K562 (cell line): ENCODE data around the gene FOXJ3. TPM values are rescaled to one million over a fixed set of nuclear protein-coding genes. Genes with fewer than 3 reads are reported as not detected.

Experiments used
- ATAC-seq: fragments of 200-7000 bp; cut with Tn5 transposase; 3 replicates; pipeline ENCODE4 v1.9.1; 2020; ENCODE audit warnings: moderate library complexity
- BruUV-seq: library from RNA; stranded (reverse); fragments of 400-500 nt; replicated peaks from 2 replicates; lab custom pipeline; 2021; lab: Mats Ljungman, UMichigan
- CTCF ChIA-PET: fragments of 300-600 bp; formaldehyde crosslinking; extraction: SDS; loops from one replicate; lab custom pipeline; 2021; ENCODE audit warnings: low intra/inter-chr PET ratio; lab: Yijun Ruan, JAX
- POLR2A ChIA-PET: fragments of 300-600, 350-650 bp; sonication (Branson Sonifier 250); formaldehyde crosslinking; extraction: SDS; loops from one replicate; lab custom pipeline; 2021; ENCODE audit warnings: antibody characterized with exemption, inconsistent platforms; lab: Yijun Ruan, JAX
- DNase-seq, 4 experiments: peaks; one replicate each; pipeline versions ENCODE4 v3.0.0 to v3.0.0-alpha.2; 2011 to 2018; ENCODE audit warnings: low spot score in 3 of 4, mixed read lengths in 3 of 4; ENCODE audit errors: extremely low read depth in 1 of 4
- FAIRE-seq: peaks from 2 replicates; lab custom pipeline; 2011; peaks lifted over from hg19 to GRCh38; lab: Jason Lieb, UNC
- H2AFZ ChIP-seq: 2 replicates; pipeline ENCODE4 v1.6.0; 2011; ENCODE audit warnings: low read depth, low read length, control low read depth, inconsistent platforms
- H3K27ac ChIP-seq: fragments of 200-600 bp; 3 replicates; pipeline ENCODE4 v1.8.0; 2011; ENCODE audit warnings: low read depth, mild to moderate bottlenecking, control low read depth, inconsistent platforms, low read length, moderate library complexity, mixed read lengths; ENCODE audit errors: extremely low read depth
- H3K27me3 ChIP-seq, 2 experiments: fragments of 300-600 bp in 1 of 2; 2 replicates in 1 of 2; 3 replicates in 1 of 2; pipeline versions ENCODE4 v1.6.0 to v1.8.0; 2011; ENCODE audit warnings: inconsistent platforms in 2 of 2, low read length in 2 of 2, mild to moderate bottlenecking in 1 of 2, mixed read lengths in 1 of 2, moderate library complexity in 1 of 2; ENCODE audit not compliant: control insufficient read depth in 2 of 2, insufficient read depth in 2 of 2
- H3K36me3 ChIP-seq: fragments of 300-600 bp; 3 replicates; pipeline ENCODE4 v1.8.0; 2011; ENCODE audit warnings: mild to moderate bottlenecking, low read length, inconsistent platforms; ENCODE audit not compliant: control insufficient read depth, insufficient read depth
- H3K4me1 ChIP-seq, 2 experiments: fragments of 200-600 bp in 1 of 2; replicated peaks in 1 of 2; 2 replicates in 1 of 2; 3 replicates in 1 of 2; pipeline versions ENCODE4 v1.5.1 to v1.8.0; 2011; ENCODE audit warnings: inconsistent platforms in 2 of 2, low read length in 2 of 2, mild to moderate bottlenecking in 1 of 2, mixed read lengths in 1 of 2, moderate library complexity in 1 of 2; ENCODE audit not compliant: control insufficient read depth in 2 of 2, insufficient read depth in 2 of 2
- H3K4me2 ChIP-seq: 2 replicates; pipeline ENCODE4 v1.6.1; 2011; ENCODE audit warnings: low read length, control low read depth, inconsistent platforms, mixed read lengths; ENCODE audit not compliant: insufficient read depth
- H3K4me3 ChIP-seq: fragments of 200-600 bp; sonication (generic), shearing (Covaris generic); 2 replicates; pipeline ENCODE4 v1.5.1; 2016; ENCODE audit warnings: control low read depth, inconsistent platforms
- H3K79me2 ChIP-seq: fragments of 200-600 bp; 3 replicates; pipeline ENCODE4 v1.8.0; 2011; ENCODE audit warnings: low read length, inconsistent platforms; ENCODE audit not compliant: control insufficient read depth, insufficient read depth
- H3K9ac ChIP-seq, 2 experiments: 2 replicates each; pipeline versions ENCODE4 v1.6.0 to v1.6.1; 2011; ENCODE audit warnings: low read depth in 2 of 2, low read length in 2 of 2, control low read depth in 1 of 2, inconsistent platforms in 1 of 2, mild to moderate bottlenecking in 1 of 2, mixed read lengths in 1 of 2; ENCODE audit not compliant: insufficient read depth in 1 of 2
- H3K9me1 ChIP-seq: one replicate; pipeline ENCODE4 v1.6.0; 2011; ENCODE audit warnings: inconsistent platforms, mild to moderate bottlenecking, low read length, moderate library complexity; ENCODE audit not compliant: control insufficient read depth, insufficient read depth
- H3K9me3 ChIP-seq: replicated peaks from 2 replicates; pipeline ENCODE4 v1.5.1; 2011; ENCODE audit warnings: low read depth, low read length, inconsistent platforms; ENCODE audit not compliant: control insufficient read depth, insufficient read depth
- H4K20me1 ChIP-seq: replicated peaks from 2 replicates; pipeline ENCODE4 v1.6.1; 2011; ENCODE audit warnings: low read length, inconsistent platforms, mixed read lengths; ENCODE audit not compliant: control insufficient read depth, insufficient read depth
- NONO ChIP-seq, 2 experiments: fragments of 200-400 bp in 1 of 2; fragments of 450-650 bp in 1 of 2; formaldehyde crosslinking in 1 of 2; IDR thresholded peaks; 2 replicates each; pipeline ENCODE4 v1.6.1; 2017; ENCODE audit warnings: low read depth in 2 of 2, mild to moderate bottlenecking in 2 of 2, moderate library complexity in 2 of 2, low read length in 1 of 2
- PRMT5 ChIP-seq: sonication (generic); formaldehyde crosslinking; IDR thresholded peaks from 2 replicates; pipeline ENCODE4 v1.5.0; 2020; ENCODE audit warnings: missing genetic modification reagents
- RBFOX2 ChIP-seq: fragments of 200-400 bp; formaldehyde crosslinking; IDR thresholded peaks from 2 replicates; pipeline ENCODE4 v1.6.1; 2017; ENCODE audit warnings: low read depth, mild to moderate bottlenecking, low read length, moderate library complexity
- TAF1 ChIP-seq: IDR thresholded peaks from 2 replicates; pipeline ENCODE4 v1.6.1; 2011; ENCODE audit warnings: mild to moderate bottlenecking, low read length, moderate library complexity; ENCODE audit not compliant: insufficient read depth, control insufficient read depth, severe bottlenecking; ENCODE audit errors: extremely low read depth
- TAL1 ChIP-seq: fragments of 450-650 bp; IDR thresholded peaks from 2 replicates; pipeline ENCODE4 v1.6.1; 2016; ENCODE audit warnings: mild to moderate bottlenecking
- ZNF224 ChIP-seq: sonication (generic); formaldehyde crosslinking; IDR thresholded peaks from 2 replicates; pipeline ENCODE4 v1.8.0; 2022; ENCODE audit warnings: mild to moderate bottlenecking, missing genetic modification reagents
- WGBS: fragments of 100-300 bp; shearing (Covaris generic); methylation state at CpG from one replicate; pipeline ENCODE4 v1.1.6; 2016; ENCODE audit warnings: low coverage, mixed read lengths; ENCODE audit not compliant: insufficient coverage; ENCODE audit errors: missing lambda C conversion rate; 5-methylcytosine and 5-hydroxymethylcytosine counted together
- in situ Hi-C: fragments of 300-500 bp; cut with MboI; formaldehyde crosslinking; loops from 4 replicates; pipeline ENCODE4 v1.15.0; 2018; ENCODE audit warnings: inconsistent platforms, mixed read lengths
- intact Hi-C: fragments of 100-400 bp; cut with micrococcal nuclease; formaldehyde crosslinking; loops from 2 replicates; pipeline ENCODE4 v1.14.2; 2022
- polyA plus RNA-seq, 8 experiments: library from polyadenylated mRNA; depleted of rRNA in 4 of 8; stranded (reverse) in 5 of 8; unstranded in 3 of 8; fragments of >200 nt; fragmentation: Nextera tagmentation in 2 of 8; fragmentation: Illumina TruSeq in 1 of 8; extraction: Ambion mirVana in 2 of 8; extraction: Trizol in 1 of 8; gene quantifications; 2 replicates each; pipeline versions ENCODE4 v1.2.1 to v1.2.3, GENCODE V29; 2011 to 2014; ENCODE audit warnings: inconsistent platforms in 1 of 8, missing spikeins in 1 of 8
- total RNA-seq, 7 experiments: library from RNA; depleted of rRNA in 6 of 7; stranded (reverse); fragments of >200 nt in 6 of 7; fragmentation: Illumina TruSeq in 2 of 7; extraction: Trizol in 2 of 7; gene quantifications; 2 replicates each; pipeline versions ENCODE4 v1.2.1 to v1.2.3, GENCODE V29; 2011 to 2021; ENCODE audit warnings: low replicate concordance in 1 of 7

The FOXJ3 gene
- total and polyA plus RNA-seq, 9 of the 15 experiments (the other 6 are each of a cell fraction or from before 2014, with no cell fraction given): 8.7 to 35.3 (median 23.4) TPM

DNA sequence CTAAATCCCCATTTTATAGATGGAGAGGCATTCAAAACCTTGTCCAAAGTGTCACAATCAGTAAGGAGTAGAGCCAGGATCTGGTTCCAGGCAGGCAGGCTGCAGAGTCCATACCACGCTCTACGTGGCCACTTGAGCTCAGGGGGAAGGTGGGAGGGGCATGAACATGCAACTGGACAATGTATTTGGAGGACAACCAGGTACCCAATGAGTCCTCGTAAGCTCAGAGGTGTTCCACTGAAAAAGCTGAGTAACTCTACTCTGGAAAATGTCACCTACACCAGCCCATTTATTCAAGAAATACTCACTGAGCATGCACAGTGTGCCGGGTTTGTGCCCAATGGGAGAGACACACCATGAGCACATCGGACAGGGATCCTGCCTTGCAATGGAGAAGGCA, 193.1 kb downstream of the FOXJ3 start:
- CTCF ChIA-PET: no interaction called here
- no TSS peak for BruUV-seq
- Histone ChIP-seq H3K4me3 (no peak overlapping the region), H3K9me1 (no peaks in the 10 kb centered on the region), H3K9me3 (no peaks in the 10 kb centered on the region), H3K36me3 (no peaks in the 10 kb centered on the region), H4K20me1 (peaks cover 11% of the 10 kb centered on the region), H3K27ac (no peak overlapping the region), H3K4me1 (peaks cover 0 to 4% of the 10 kb centered on the region in 2 experiments; a peak in 1 of 5 replicates), H3K9ac (no peak overlapping the region), H3K27me3 (peaks cover 26 to 65% of the 10 kb centered on the region in 2 experiments), H2AFZ (no peak overlapping the region), H3K4me2 (no peak overlapping the region), H3K79me2 (no peaks in the 10 kb centered on the region)
- WGBS: 0% methylated on average over 5 of the region's 5 CpGs
- intact Hi-C loops (loop anchor here (10.0 kb wide), 1 partner anchor 593 kb away; no protein-coding TSS in a partner anchor), in situ Hi-C loops (loop anchor here (5.0 to 25.0 kb wide), 3 partner anchors 330 to 590 kb away; no protein-coding TSS in a partner anchor)
- POLR2A ChIA-PET: interaction anchor here (0.6 to 0.7 kb wide), 2 partner anchors 11 to 252 kb away, joined by 3 to 4 read pairs; partner anchors contain the start of gene GUCA2B
- TF ChIP-seq ZNF224 (CRISPR knock-in tag) (no peak), TAL1 (no peak), RBFOX2 (no peak), TAF1 (no peak), NONO (IDR thresholded peaks at IDR 0.05; ENCODE audit: low read depth in 2 of 2, low read length in 1 of 2) (no peak), PRMT5 (no peak)
- FAIRE-seq: no peak
- ATAC-seq: no peak
- DNase-seq: no peak
